ENCODE measurements around the gene RNF43.

GRCh38 chr17:58396173-58396572 lies 21.2 kb downstream of the RNF43 start:
- no peak for TF ChIP-seq ZFX (IDR thresholded peaks at IDR 0.05)
- TF ChIP-seq, protein P1, sequence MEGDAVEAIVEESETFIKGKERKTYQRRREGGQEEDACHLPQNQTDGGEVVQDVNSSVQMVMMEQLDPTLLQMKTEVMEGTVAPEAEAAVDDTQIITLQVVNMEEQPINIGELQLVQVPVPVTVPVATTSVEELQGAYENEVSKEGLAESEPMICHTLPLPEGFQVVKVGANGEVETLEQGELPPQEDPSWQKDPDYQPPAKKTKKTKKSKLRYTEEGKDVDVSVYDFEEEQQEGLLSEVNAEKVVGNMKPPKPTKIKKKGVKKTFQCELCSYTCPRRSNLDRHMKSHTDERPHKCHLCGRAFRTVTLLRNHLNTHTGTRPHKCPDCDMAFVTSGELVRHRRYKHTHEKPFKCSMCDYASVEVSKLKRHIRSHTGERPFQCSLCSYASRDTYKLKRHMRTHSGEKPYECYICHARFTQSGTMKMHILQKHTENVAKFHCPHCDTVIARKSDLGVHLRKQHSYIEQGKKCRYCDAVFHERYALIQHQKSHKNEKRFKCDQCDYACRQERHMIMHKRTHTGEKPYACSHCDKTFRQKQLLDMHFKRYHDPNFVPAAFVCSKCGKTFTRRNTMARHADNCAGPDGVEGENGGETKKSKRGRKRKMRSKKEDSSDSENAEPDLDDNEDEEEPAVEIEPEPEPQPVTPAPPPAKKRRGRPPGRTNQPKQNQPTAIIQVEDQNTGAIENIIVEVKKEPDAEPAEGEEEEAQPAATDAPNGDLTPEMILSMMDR (conservative IDR thresholded peaks at IDR 0.05), result no peak
